Pancreas (tissue), 10 donors: Measurements from ENCODE around the gene ADAMTSL1. TPM values are rescaled to one million over a fixed set of nuclear protein-coding genes. Genes with fewer than 3 reads are reported as not detected.

Source experiments
- ATAC-seq, 4 donors: fragments of 200-7000 bp; cut with Tn5 transposase; one replicate each; pipeline versions ENCODE4 v1.8.0 to v1.9.1; 2020; ENCODE audit warnings: mild to moderate bottlenecking in 4 of 4, moderate library complexity in 4 of 4
- DNase-seq, 6 donors: peaks; one replicate each; pipeline ENCODE4 v3.0.0-alpha.2; 2020
- FAIRE-seq: peaks from 2 replicates; lab custom pipeline; 2012; peaks lifted over from hg19 to GRCh38; lab: Jason Lieb, UNC
- H3K27ac ChIP-seq, 4 donors: fragments of 200-600 bp; sonication (generic); 1 replicate in 3 of 4; 2 replicates in 1 of 4; pipeline versions ENCODE4 v1.5.0 to v1.8.0; 2020
- H3K27me3 ChIP-seq, 4 donors: fragments of 200-600 bp; one replicate each; pipeline ENCODE4 v1.8.0; 2021
- H3K36me3 ChIP-seq, 3 donors: fragments of 200-600 bp; sonication (generic) in 1 of 3; one replicate each; pipeline versions ENCODE4 v1.5.0 to v1.8.0; 2020 to 2021
- H3K4me1 ChIP-seq, 3 donors: fragments of 200-600 bp; one replicate each; pipeline ENCODE4 v1.8.0; 2021
- H3K4me3 ChIP-seq, 4 donors: fragments of 200-600 bp; sonication (generic) in 2 of 4; one replicate each; pipeline versions ENCODE4 v1.5.0 to v1.8.0; 2020 to 2021
- H3K9me3 ChIP-seq, 4 donors: fragments of 200-600 bp; one replicate each; pipeline ENCODE4 v1.8.0; 2021
- WGBS, 2 donors: extraction: QIAGEN DNeasy Blood & Tissue Kit; methylation state at CpG; one replicate each; pipeline ENCODE4 v1.1.7; 2013; 5-methylcytosine and 5-hydroxymethylcytosine counted together
- intact Hi-C, 3 donors: fragments of 100-400 bp; cut with DNase I; formaldehyde crosslinking; loops; one replicate each; pipeline versions ENCODE4 v1.11.1 to v1.14.2; 2022
- polyA plus RNA-seq, 2 donors: library from polyadenylated mRNA; stranded (reverse); fragments of 200-250 nt; gene quantifications; one replicate each; pipeline ENCODE4 v1.2.3, GENCODE V29; 2013
- total RNA-seq, 6 donors: library from RNA; stranded (reverse); fragmentation: NEBNext Ultra II Directional in 4 of 6; extraction: Animal tissue kit (Norgen Biotek cat#: 25700) in 4 of 6; gene quantifications; one replicate each; pipeline versions ENCODE4 v1.2.1 to v1.2.4, GENCODE V29; 2021 to 2023
- TF ChIP-seq, protein P1 (sequence below), 4 donors: fragments of 200-600 bp; sonication (generic) in 3 of 4; IDR thresholded peaks; one replicate each; pipeline versions ENCODE4 v1.5.0 to v1.8.0; 2021; ENCODE audit warnings: antibody characterized with exemption in 4 of 4
- donor health status: healthy with polysubstance abuse.
- donor health status: DM: no; HTN: no; CAD: no; lungs with moderate emphysema.
- donor health status: DM: no; HTN: no; CAD: no.
- donor health status: control.
- donor health status: control.
- donor health status: Bipolar disorder and iron deficiency.
- donor health status: DM: yes; HTN: yes; CAD: no.
- donor health status: DM: no; HTN: no; CAD: no.
- donor health status: DM: no; HTN: no; CAD: no.
- donor health status: DM: yes; HTN: yes; CAD: no.

ADAMTSL1 gene
- total and polyA plus RNA-seq, 8 donors: 0.24 to 2.1 (median 0.67) TPM

DNA sequence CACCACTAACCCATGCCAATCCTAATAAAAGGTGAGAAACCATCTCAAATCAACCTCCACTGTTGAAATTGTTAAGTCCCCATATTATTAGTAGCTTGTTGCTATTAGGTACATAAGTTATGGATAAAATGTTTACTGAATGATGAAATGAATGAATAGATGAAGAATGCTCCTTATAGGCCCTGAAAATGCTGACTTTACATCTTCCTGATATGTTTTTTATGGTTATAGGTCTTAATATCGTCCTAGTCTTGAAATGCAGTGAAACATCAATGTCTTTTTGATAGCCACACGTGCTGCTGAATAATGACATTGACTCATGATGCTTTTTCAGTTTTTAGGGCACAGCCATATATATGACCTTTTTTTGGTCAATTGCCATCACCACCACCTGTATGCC lies 281.3 kb downstream of the ADAMTSL1 start:
- H3K4me3 ChIP-seq: no peak overlapping the region
- ATAC-seq (no peak), FAIRE-seq (no peak), DNase-seq (no peak)
- intact Hi-C loops: no loop called here
- TF ChIP-seq, protein P1, sequence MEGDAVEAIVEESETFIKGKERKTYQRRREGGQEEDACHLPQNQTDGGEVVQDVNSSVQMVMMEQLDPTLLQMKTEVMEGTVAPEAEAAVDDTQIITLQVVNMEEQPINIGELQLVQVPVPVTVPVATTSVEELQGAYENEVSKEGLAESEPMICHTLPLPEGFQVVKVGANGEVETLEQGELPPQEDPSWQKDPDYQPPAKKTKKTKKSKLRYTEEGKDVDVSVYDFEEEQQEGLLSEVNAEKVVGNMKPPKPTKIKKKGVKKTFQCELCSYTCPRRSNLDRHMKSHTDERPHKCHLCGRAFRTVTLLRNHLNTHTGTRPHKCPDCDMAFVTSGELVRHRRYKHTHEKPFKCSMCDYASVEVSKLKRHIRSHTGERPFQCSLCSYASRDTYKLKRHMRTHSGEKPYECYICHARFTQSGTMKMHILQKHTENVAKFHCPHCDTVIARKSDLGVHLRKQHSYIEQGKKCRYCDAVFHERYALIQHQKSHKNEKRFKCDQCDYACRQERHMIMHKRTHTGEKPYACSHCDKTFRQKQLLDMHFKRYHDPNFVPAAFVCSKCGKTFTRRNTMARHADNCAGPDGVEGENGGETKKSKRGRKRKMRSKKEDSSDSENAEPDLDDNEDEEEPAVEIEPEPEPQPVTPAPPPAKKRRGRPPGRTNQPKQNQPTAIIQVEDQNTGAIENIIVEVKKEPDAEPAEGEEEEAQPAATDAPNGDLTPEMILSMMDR (IDR thresholded peaks at IDR 0.05): no peak
- no peaks in the 10 kb centered on the region for H3K9me3 ChIP-seq
- H3K27ac ChIP-seq: no peak overlapping the region
- H3K27me3 ChIP-seq: no peaks in the 10 kb centered on the region
- WGBS, 2 donors: 86 to 87% methylated on average over 2 of the region's 2 CpGs
- H3K4me1 ChIP-seq: no peaks in the 10 kb centered on the region
- no peaks in the 10 kb centered on the region for H3K36me3 ChIP-seq

DNA sequence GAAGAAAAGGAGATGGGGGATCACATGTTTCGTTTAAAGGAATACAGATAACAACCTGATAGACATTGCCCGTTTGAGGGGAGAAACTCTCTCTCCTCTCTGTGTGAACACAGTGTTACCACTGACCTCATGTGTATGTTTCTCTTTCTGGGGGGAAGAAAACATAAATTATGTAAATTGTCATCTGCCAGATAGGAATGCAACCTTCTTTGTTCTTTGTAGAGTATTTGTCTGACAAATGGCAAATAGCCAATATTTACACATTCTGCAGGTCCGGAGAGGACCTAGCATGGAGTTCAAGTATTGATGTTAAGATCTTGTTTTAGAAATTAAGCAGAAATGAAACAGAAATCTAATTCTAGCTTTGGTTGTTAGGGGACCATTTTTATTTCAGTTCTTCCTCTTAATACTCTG lies 282.8 kb downstream of the ADAMTSL1 start:
- no peaks in the 10 kb centered on the region for H3K36me3 ChIP-seq
- no peaks in the 10 kb centered on the region for H3K27me3 ChIP-seq
- H3K9me3 ChIP-seq: no peaks in the 10 kb centered on the region
- FAIRE-seq (no peak), DNase-seq (no peak), ATAC-seq (peak in 1 of 4 donors; percentile 19)
- no peaks in the 10 kb centered on the region for H3K4me1 ChIP-seq
- no peak overlapping the region for H3K27ac ChIP-seq
- WGBS, 2 donors: 14 to 16% methylated on average over 3 of the region's 3 CpGs
- H3K4me3 ChIP-seq: no peak overlapping the region
- intact Hi-C loops: no loop called here
- TF ChIP-seq, protein P1 (IDR thresholded peaks at IDR 0.05): no peak

DNA sequence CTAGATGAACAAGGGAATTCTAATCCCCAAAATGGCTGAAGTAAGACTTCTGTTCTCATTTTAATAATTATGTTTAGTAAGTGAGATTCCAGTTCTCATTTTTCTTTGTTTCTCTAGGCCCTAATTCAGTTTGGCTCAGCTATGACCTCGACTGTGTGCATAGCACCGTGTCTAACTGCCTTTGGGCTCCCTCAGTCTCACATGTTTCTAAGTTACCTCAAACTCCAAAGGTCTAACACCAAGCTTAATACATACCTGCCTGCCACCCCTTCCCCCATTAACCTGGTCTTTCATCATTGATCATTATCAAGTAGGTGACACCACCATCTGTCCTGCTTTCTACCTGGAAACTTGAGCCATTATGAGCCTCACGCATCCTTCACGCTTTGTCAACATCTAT lies 285.9 kb downstream of the ADAMTSL1 start:
- TF ChIP-seq, protein P1 (IDR thresholded peaks at IDR 0.05): no peak
- intact Hi-C loops: no loop called here
- ATAC-seq (peak in 2 of 4 donors; percentile 69 to 70), FAIRE-seq (no peak), DNase-seq (no peak)
- Histone ChIP-seq H3K4me1 (no peaks in the 10 kb centered on the region), H3K36me3 (no peaks in the 10 kb centered on the region), H3K27me3 (no peaks in the 10 kb centered on the region), H3K9me3 (no peaks in the 10 kb centered on the region), H3K27ac (no peak overlapping the region), H3K4me3 (no peak overlapping the region)
- 76 to 86% methylated on average over 4 of the region's 4 CpGs for WGBS, 2 donors

DNA sequence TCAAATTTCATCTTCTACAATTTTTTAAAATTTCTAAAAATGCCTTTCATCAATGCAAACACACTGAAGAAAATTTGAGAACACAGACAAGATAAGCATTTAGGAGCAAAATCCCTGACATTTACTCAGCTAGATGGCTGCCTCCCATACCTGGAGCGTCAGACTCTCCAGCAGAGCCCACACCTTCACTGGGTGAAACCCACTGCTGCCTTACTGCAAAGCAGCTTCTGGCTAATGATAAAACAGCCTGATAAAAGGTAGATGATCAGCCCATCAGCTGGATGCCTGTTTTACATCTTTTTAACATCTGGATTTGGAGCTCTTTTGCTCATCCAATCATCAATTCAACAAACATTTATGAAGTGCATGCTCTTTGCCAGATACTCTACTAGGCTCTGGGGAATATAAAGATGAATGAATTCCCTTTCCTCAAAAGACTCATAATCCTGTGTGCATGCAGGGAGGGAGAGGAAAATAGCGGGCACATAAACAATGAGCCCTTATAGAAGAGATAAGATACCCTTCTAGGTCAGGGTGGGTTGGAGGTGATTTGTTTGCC lies 287.9 kb downstream of the ADAMTSL1 start:
- no peak overlapping the region for H3K27ac ChIP-seq
- no peaks in the 10 kb centered on the region for H3K36me3 ChIP-seq
- no peaks in the 10 kb centered on the region for H3K4me1 ChIP-seq
- 77 to 79% methylated on average over 2 of the region's 2 CpGs for WGBS, 2 donors
- no peak for FAIRE-seq
- no peaks in the 10 kb centered on the region for H3K27me3 ChIP-seq
- H3K4me3 ChIP-seq: no peak overlapping the region
- ATAC-seq: no peak
- no peak for DNase-seq
- no peaks in the 10 kb centered on the region for H3K9me3 ChIP-seq
- TF ChIP-seq, protein P1 (IDR thresholded peaks at IDR 0.05): no peak
- intact Hi-C loops: no loop called here

DNA sequence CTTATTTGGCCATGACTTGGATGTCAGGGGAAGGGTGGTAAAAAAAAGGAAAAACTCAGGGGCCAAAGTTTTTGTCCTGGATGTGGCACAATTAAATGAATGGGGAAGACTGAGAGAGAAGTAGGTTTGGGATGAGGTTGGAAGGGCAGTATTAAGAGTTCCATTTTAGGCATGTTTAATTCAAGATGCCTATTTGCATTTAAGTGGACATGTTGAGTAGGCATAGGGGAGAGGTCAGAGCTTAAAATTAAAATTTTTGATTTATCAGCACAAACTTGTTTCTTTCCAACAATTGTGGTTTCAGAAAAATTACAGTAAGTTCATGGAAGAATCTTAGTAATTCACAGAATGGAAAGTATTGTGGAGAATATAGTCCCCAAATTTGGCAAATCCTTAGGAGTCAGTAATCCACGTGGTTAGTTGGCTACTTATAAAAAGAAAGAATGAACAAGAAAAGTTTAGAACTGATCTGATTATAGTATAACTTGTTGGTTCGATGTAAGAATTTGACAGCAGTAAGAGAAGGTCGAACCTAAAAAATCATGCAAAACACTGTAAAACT lies 293.1 kb downstream of the ADAMTSL1 start:
- H3K9me3 ChIP-seq: no peaks in the 10 kb centered on the region
- intact Hi-C loops: no loop called here
- H3K27ac ChIP-seq: no peak overlapping the region
- no peak for FAIRE-seq
- no peaks in the 10 kb centered on the region for H3K4me1 ChIP-seq
- H3K4me3 ChIP-seq: no peak overlapping the region
- H3K27me3 ChIP-seq: no peaks in the 10 kb centered on the region
- TF ChIP-seq, protein P1 (IDR thresholded peaks at IDR 0.05): no peak
- DNase-seq: no peak
- WGBS, 2 donors: 82 to 90% methylated on average over 3 of the region's 3 CpGs
- ATAC-seq: no peak
- no peaks in the 10 kb centered on the region for H3K36me3 ChIP-seq
